D721Med (cell line): Measurements from ENCODE around the gene VARS1.

Experiments
- DNase-seq: peaks from one replicate; pipeline ENCODE4 v3.0.0; 2011; ENCODE audit warnings: low spot score; ENCODE audit not compliant: insufficient read length
- FAIRE-seq: peaks from 2 replicates; lab custom pipeline; 2011; peaks lifted over from hg19 to GRCh38; lab: Jason Lieb, UNC
- CTCF ChIP-seq: IDR thresholded peaks from 2 replicates; pipeline ENCODE4 v1.5.1; 2012; ENCODE audit warnings: mild to moderate bottlenecking, control low read depth; ENCODE audit not compliant: insufficient read depth; ENCODE audit errors: missing control alignments

VARS1 gene

GRCh38 chr6:31775633-31776484 lies 19.7 kb downstream of the VARS1 start:
- no peak for TF ChIP-seq CTCF
- FAIRE-seq (no peak), DNase-seq (no peak)

DNA sequence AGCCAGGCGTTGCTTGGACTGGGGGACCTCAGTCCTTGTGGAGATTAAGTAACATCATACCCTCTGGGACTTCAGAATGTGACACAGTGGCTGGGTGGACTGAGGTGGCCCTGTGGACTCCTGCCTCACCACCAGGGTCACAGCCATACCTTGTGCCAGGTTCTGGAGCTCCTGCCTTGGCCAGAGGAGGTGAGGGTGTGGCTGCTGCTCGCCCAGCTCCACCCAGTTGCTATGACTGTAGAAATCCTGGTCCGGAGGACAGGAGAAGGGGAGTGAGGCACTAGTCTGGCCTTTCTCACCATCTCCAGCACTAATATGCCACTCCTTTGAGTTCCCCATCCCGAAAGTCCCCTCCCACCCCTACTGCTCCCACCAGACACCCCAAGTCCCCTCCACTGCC lies 20.4 kb downstream of the VARS1 start:
- TF ChIP-seq CTCF: no peak
- no peak for FAIRE-seq
- DNase-seq: no peak

- no peak for TF ChIP-seq CTCF
- DNase-seq: no peak
- no peak for FAIRE-seq
Measured at GRCh38 chr6:31771992-31772358, 23.6 kb downstream of the VARS1 start.

GRCh38 chr6:31770860-31771259 lies 24.7 kb downstream of the VARS1 start:
- no peak for FAIRE-seq
- TF ChIP-seq CTCF: no peak

GRCh38 chr6:31769684-31770371 lies 25.7 kb downstream of the VARS1 start:
- FAIRE-seq: no peak
- peak; percentile 84 for TF ChIP-seq CTCF
- peak; percentile 73 for DNase-seq

More at GRCh38 chr6:31770860-31771259, 24.7 kb downstream of the VARS1 start:
- no peak for DNase-seq

- no peak for FAIRE-seq
- no peak for TF ChIP-seq CTCF
- DNase-seq: no peak
Measured at GRCh38 chr6:31768363-31769257, 26.9 kb downstream of the VARS1 start.
